Fibroblast of skin of back (primary cell): ENCODE measurements around the gene MAP2K6.

Source experiments
- DNase-seq: peaks from one replicate; pipeline ENCODE4 v3.0.0-alpha.2; 2013

The MAP2K6 gene

GRCh38 chr17:69427486-69428197, 13.1 kb downstream of the MAP2K6 start:
- DNase-seq, result no peak

GRCh38 chr17:69428252-69428980, 13.9 kb downstream of the MAP2K6 start:
- DNase-seq, result no peak

GRCh38 chr17:69430488-69430887, 16.0 kb downstream of the MAP2K6 start:
- DNase-seq, result no peak

GRCh38 chr17:69431835-69432234, 17.3 kb downstream of the MAP2K6 start:
- no peak for DNase-seq

- DNase-seq, result no peak
Measured at GRCh38 chr17:69433093-69433492, 18.6 kb downstream of the MAP2K6 start.

GRCh38 chr17:69434164-69434579, 19.7 kb downstream of the MAP2K6 start:
- no peak for DNase-seq

GRCh38 chr17:69435971-69436696, 21.6 kb downstream of the MAP2K6 start:
- no peak for DNase-seq

- DNase-seq, result no peak
Measured at GRCh38 chr17:69437475-69437874, 23.0 kb downstream of the MAP2K6 start.

- no peak for DNase-seq
Measured at GRCh38 chr17:69438776-69439175, 24.3 kb downstream of the MAP2K6 start.

GRCh38 chr17:69441179-69441578, 26.7 kb downstream of the MAP2K6 start:
- DNase-seq, result no peak

GRCh38 chr17:69443138-69443537, 28.6 kb downstream of the MAP2K6 start:
- no peak for DNase-seq

- DNase-seq, result no peak
Measured at GRCh38 chr17:69444023-69444422, 29.5 kb downstream of the MAP2K6 start.

GRCh38 chr17:69445132-69445531, 30.6 kb downstream of the MAP2K6 start:
- no peak for DNase-seq

- no peak for DNase-seq
Measured at GRCh38 chr17:69447726-69448125, 33.2 kb downstream of the MAP2K6 start.

GRCh38 chr17:69448431-69449102, 34.1 kb downstream of the MAP2K6 start:
- DNase-seq, result no peak

GRCh38 chr17:69450131-69450530, 35.6 kb downstream of the MAP2K6 start:
- no peak for DNase-seq

- DNase-seq, result peak; percentile 9
Measured at GRCh38 chr17:69450918-69451317, 36.4 kb downstream of the MAP2K6 start.

GRCh38 chr17:69451416-69452394, 37.2 kb downstream of the MAP2K6 start:
- DNase-seq, result no peak

GRCh38 chr17:69452664-69453260, 38.3 kb downstream of the MAP2K6 start:
- DNase-seq, result no peak

GRCh38 chr17:69454051-69454450, 39.6 kb downstream of the MAP2K6 start:
- no peak for DNase-seq

- DNase-seq, result no peak
Measured at GRCh38 chr17:69455040-69455439, 40.5 kb downstream of the MAP2K6 start.
